H1 (cell line): ENCODE measurements around the gene LRP3. TPM values are rescaled to one million over a fixed set of nuclear protein-coding genes. Genes with fewer than 3 reads are reported as not detected.

Experiments
- CTCF ChIA-PET: fragments of 300-600 bp; sonication (Branson Sonifier 250); formaldehyde crosslinking; loops from one replicate; lab custom pipeline; 2021; ENCODE audit not compliant: partially characterized antibody; lab: Charles Lee
- POLR2A ChIA-PET: fragments of 300-600 bp; sonication (Branson Sonifier 250); formaldehyde crosslinking; loops from one replicate; lab custom pipeline; 2021; ENCODE audit warnings: inconsistent platforms; ENCODE audit not compliant: partially characterized antibody; lab: Charles Lee
- DNase-seq, 2 experiments: peaks; one replicate each; pipeline versions ENCODE4 v3.0.0 to v3.0.0-alpha.2; 2010 to 2022; ENCODE audit warnings: low spot score in 2 of 2, low read depth in 1 of 2, mixed read lengths in 1 of 2
- FAIRE-seq: peaks from 2 replicates; lab custom pipeline; 2011; peaks lifted over from hg19 to GRCh38; lab: Jason Lieb, UNC
- H2AFZ ChIP-seq: 2 replicates; pipeline ENCODE4 v1.8.1; 2012; ENCODE audit warnings: low read length, inconsistent platforms
- H2AK5ac ChIP-seq: 2 replicates; pipeline ENCODE4 v1.6.1; 2013; ENCODE audit warnings: low read depth, low read length
- H2BK120ac ChIP-seq: replicated peaks from 2 replicates; pipeline ENCODE3; 2013; ENCODE audit warnings: low read depth, low read length, inconsistent platforms
- H2BK12ac ChIP-seq: 2 replicates; pipeline ENCODE4 v1.6.1; 2013; ENCODE audit warnings: low read depth, low read length
- H2BK15ac ChIP-seq: 2 replicates; pipeline ENCODE4 v1.6.1; 2013; ENCODE audit warnings: low read length
- H2BK20ac ChIP-seq: 2 replicates; pipeline ENCODE4 v1.6.1; 2013; ENCODE audit warnings: low read length
- H2BK5ac ChIP-seq: 2 replicates; pipeline ENCODE4 v1.6.1; 2013; ENCODE audit warnings: low read depth, low read length
- H3K14ac ChIP-seq: 2 replicates; pipeline ENCODE4 v1.6.1; 2013; ENCODE audit warnings: inconsistent platforms; ENCODE audit not compliant: insufficient read length
- H3K18ac ChIP-seq: 2 replicates; pipeline ENCODE4 v1.6.1; 2013; ENCODE audit warnings: low read length; ENCODE audit errors: extremely low read depth
- H3K23ac ChIP-seq: 2 replicates; pipeline ENCODE4 v1.6.1; 2013; ENCODE audit warnings: inconsistent platforms; ENCODE audit not compliant: insufficient read length
- H3K23me2 ChIP-seq: 2 replicates; pipeline ENCODE4 v1.6.1; 2013; ENCODE audit warnings: low read depth, low read length
- H3K27ac ChIP-seq: 2 replicates; pipeline ENCODE4 v1.6.1; 2011; ENCODE audit warnings: low read depth, low read length, inconsistent platforms
- H3K27me3 ChIP-seq, 4 experiments: replicated peaks in 1 of 4; 1 replicate in 1 of 4; 2 replicates in 3 of 4; pipeline versions ENCODE4 v1.6.1 to v1.8.1; 2011 to 2013; ENCODE audit warnings: low read length in 3 of 4, mild to moderate bottlenecking in 3 of 4, inconsistent platforms in 2 of 4, mixed read lengths in 2 of 4, moderate library complexity in 1 of 4; ENCODE audit not compliant: control insufficient read depth in 3 of 4, insufficient read depth in 3 of 4; ENCODE audit errors: extremely low read depth in 1 of 4
- H3K36me3 ChIP-seq, 4 experiments: 2 replicates each; pipeline versions ENCODE4 v1.6.1 to v1.8.1; 2011 to 2013; ENCODE audit warnings: mild to moderate bottlenecking in 4 of 4, low read length in 3 of 4, moderate library complexity in 2 of 4, control low read depth in 1 of 4, inconsistent platforms in 1 of 4; ENCODE audit not compliant: insufficient read depth in 4 of 4, control insufficient read depth in 2 of 4
- H3K4ac ChIP-seq: replicated peaks from 2 replicates; pipeline ENCODE3; 2013; ENCODE audit warnings: low read length, low read depth, mixed read lengths, inconsistent platforms; ENCODE audit not compliant: insufficient read length
- H3K4me1 ChIP-seq, 4 experiments: replicated peaks in 1 of 4; 1 replicate in 1 of 4; 2 replicates in 3 of 4; pipeline versions ENCODE4 v1.6.1 to v1.8.1; 2011 to 2013; ENCODE audit warnings: low read length in 3 of 4, inconsistent platforms in 2 of 4, mixed read lengths in 1 of 4; ENCODE audit not compliant: insufficient read depth in 4 of 4, control insufficient read depth in 3 of 4
- H3K4me2 ChIP-seq, 2 experiments: 2 replicates each; pipeline versions ENCODE4 v1.6.1 to v1.8.1; 2011 to 2013; ENCODE audit warnings: low read depth in 2 of 2, low read length in 2 of 2, control low read depth in 1 of 2, inconsistent platforms in 1 of 2, mild to moderate bottlenecking in 1 of 2; ENCODE audit not compliant: insufficient read depth in 1 of 2
- H3K4me3 ChIP-seq, 4 experiments: fragments of 200-600, 300-600 bp in 1 of 4; sonication (generic), shearing (Covaris generic), sonication (Bioruptor Twin) in 1 of 4; 2 replicates each; pipeline versions ENCODE4 v1.5.1 to v1.8.1; 2011 to 2016; ENCODE audit warnings: low read length in 4 of 4, low read depth in 3 of 4, control low read depth in 2 of 4, inconsistent platforms in 2 of 4, mild to moderate bottlenecking in 2 of 4, mixed read lengths in 1 of 4, moderate library complexity in 1 of 4; ENCODE audit not compliant: insufficient read depth in 2 of 4; ENCODE audit errors: extremely low read depth in 1 of 4
- H3K56ac ChIP-seq: replicated peaks from 2 replicates; pipeline ENCODE3; 2013; ENCODE audit warnings: low read depth, mild to moderate bottlenecking, mixed read lengths, low read length, inconsistent platforms; ENCODE audit not compliant: insufficient read length
- H3K79me1 ChIP-seq: 2 replicates; pipeline ENCODE4 v1.6.1; 2013; ENCODE audit warnings: low read depth, low read length, control low read depth
- H3K79me2 ChIP-seq, 2 experiments: 2 replicates each; pipeline versions ENCODE4 v1.6.1 to v1.8.1; 2012 to 2013; ENCODE audit warnings: low read length in 2 of 2, mild to moderate bottlenecking in 2 of 2, inconsistent platforms in 1 of 2; ENCODE audit not compliant: insufficient read depth in 2 of 2, control insufficient read depth in 1 of 2
- H3K9ac ChIP-seq, 4 experiments: replicated peaks in 1 of 4; 1 replicate in 1 of 4; 2 replicates in 3 of 4; pipeline versions ENCODE4 v1.6.1 to v1.8.1; 2011 to 2013; ENCODE audit warnings: low read depth in 3 of 4, low read length in 3 of 4, control low read depth in 2 of 4, mild to moderate bottlenecking in 2 of 4, moderate library complexity in 2 of 4, inconsistent platforms in 1 of 4; ENCODE audit errors: extremely low read depth in 1 of 4
- H3K9me3 ChIP-seq, 2 experiments: 2 replicates each; pipeline versions ENCODE4 v1.6.1 to v1.8.1; 2012 to 2013; ENCODE audit warnings: mild to moderate bottlenecking in 2 of 2, moderate library complexity in 2 of 2, control low read depth in 1 of 2, inconsistent platforms in 1 of 2, low read depth in 1 of 2, low read length in 1 of 2, mixed read lengths in 1 of 2; ENCODE audit not compliant: insufficient read depth in 2 of 2
- H4K20me1 ChIP-seq, 2 experiments: replicated peaks in 1 of 2; 2 replicates each; pipeline versions ENCODE3 to v1.8.1; 2011 to 2013; ENCODE audit warnings: inconsistent platforms in 2 of 2, low read length in 2 of 2, mild to moderate bottlenecking in 1 of 2; ENCODE audit not compliant: insufficient read depth in 2 of 2, control insufficient read depth in 1 of 2
- H4K5ac ChIP-seq: 2 replicates; pipeline ENCODE4 v1.6.1; 2013; ENCODE audit warnings: low read length, low read depth, mixed read lengths, inconsistent platforms; ENCODE audit not compliant: insufficient read length
- H4K8ac ChIP-seq: 2 replicates; pipeline ENCODE4 v1.8.0; 2013; ENCODE audit warnings: mild to moderate bottlenecking, moderate library complexity, low read length, inconsistent platforms; ENCODE audit not compliant: insufficient read depth; ENCODE audit errors: extremely low read depth
- H4K91ac ChIP-seq: replicated peaks from 2 replicates; pipeline ENCODE3; 2013; ENCODE audit warnings: low read length, mixed read lengths, inconsistent platforms; ENCODE audit not compliant: insufficient read length
- BCL11A ChIP-seq, 2 experiments: IDR thresholded peaks; one replicate each; pipeline ENCODE4 v1.6.1; 2011; ENCODE audit warnings: low read depth in 2 of 2, low read length in 2 of 2, mild to moderate bottlenecking in 2 of 2
- CHD1 ChIP-seq: IDR thresholded peaks from 2 replicates; pipeline ENCODE4 v1.6.1; 2012; ENCODE audit warnings: low read depth, low read length, improper control_type of control experiment
- EGR1 ChIP-seq: IDR thresholded peaks from 2 replicates; pipeline ENCODE4 v1.6.1; 2011; ENCODE audit warnings: low read depth, low read length, borderline replicate concordance
- RFX5 ChIP-seq: IDR thresholded peaks from 2 replicates; pipeline ENCODE4 v1.6.1; 2011; ENCODE audit warnings: low read depth, low read length, improper control_type of control experiment, borderline replicate concordance
- TAF7 ChIP-seq: optimal IDR thresholded peaks from 2 replicates; pipeline ENCODE3; 2011; ENCODE audit warnings: low read depth, mild to moderate bottlenecking, inconsistent platforms, low read length, moderate library complexity, borderline replicate concordance
- WGBS, 2 experiments: shearing (Covaris generic) in 1 of 2; methylation state at CpG; one replicate each; pipeline versions ENCODE4 v1.1.6 to v1.1.7; 2013 to 2015; ENCODE audit warnings: low lambda C conversion rate in 2 of 2, mixed read lengths in 2 of 2, inconsistent platforms in 1 of 2, low coverage in 1 of 2, missing lambda C conversion rate in 1 of 2; ENCODE audit not compliant: insufficient replicate concordance in 2 of 2, insufficient coverage in 1 of 2, insufficient read length in 1 of 2; ENCODE audit errors: extremely low coverage in 1 of 2, missing lambda C conversion rate in 1 of 2; 5-methylcytosine and 5-hydroxymethylcytosine counted together
- polyA plus RNA-seq, 7 experiments: library from polyadenylated mRNA; depleted of rRNA in 3 of 7; stranded (reverse) in 5 of 7; unstranded in 2 of 7; fragments of >200 nt in 5 of 7; fragments of 200-250 nt in 2 of 7; gene quantifications; 1 replicate in 5 of 7; 2 replicates in 1 of 7; 4 replicates in 1 of 7; pipeline versions ENCODE4 v1.2.1 to v1.2.3, GENCODE V29; 2011 to 2013; ENCODE audit warnings: missing spikeins in 2 of 7, mixed read lengths in 2 of 7
- total RNA-seq: library from RNA; stranded (reverse); fragmentation: NEBNext Ultra II Directional; extraction: Animal tissue kit (Norgen Biotek cat#: 25700); gene quantifications from 2 replicates; pipeline ENCODE4 v1.2.1, GENCODE V29; 2021

LRP3 gene
- total and polyA plus RNA-seq, 2 of the 8 experiments (the other 6 are each of a cell fraction or from before 2014, with no cell fraction given), result 30.3 to 33.7 TPM

DNA sequence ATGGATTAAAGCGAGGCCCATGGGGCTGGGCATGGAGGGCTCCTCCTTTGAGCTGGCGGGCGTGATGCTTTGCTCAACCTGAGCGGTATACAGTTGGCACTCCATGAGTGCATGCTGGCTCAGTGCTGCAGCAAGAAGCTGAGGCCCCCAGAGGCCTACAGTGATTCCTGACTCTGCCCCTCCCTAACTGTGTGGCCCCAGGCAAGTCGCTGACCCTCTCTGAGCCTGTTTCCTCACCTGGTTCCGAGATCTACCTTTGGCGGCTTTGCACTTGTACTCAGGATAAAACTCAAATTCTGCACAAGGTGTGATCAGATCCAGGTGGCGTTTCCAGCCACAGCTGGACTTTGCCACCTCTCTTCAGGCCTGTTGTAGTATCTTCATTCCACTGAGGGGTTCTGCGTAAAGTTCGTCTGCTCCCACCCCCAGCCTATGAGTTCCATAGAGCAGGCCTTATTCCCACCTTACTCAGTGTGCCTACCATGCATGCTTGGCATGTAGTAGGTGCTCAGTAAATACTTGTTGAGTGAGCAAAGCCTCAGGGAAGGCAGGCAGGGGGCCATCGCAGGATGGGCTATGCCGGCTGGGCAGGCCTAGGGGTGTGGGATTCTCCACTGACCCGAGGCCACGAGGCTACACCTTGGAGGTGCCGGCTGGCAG is 7.9 kb downstream of the LRP3 start:
- H2BK5ac ChIP-seq, result no peak overlapping the region
- ChIA-PET CTCF (interaction anchor here (1.2 to 1.4 kb wide), 3 partner anchors 9 to 29 kb away, joined by 3 to 4 read pairs (median 4); no protein-coding TSS in a partner anchor), POLR2A (interaction anchor here (1.2 kb wide), 1 partner anchor 10 kb away, joined by 3 read pairs; no protein-coding TSS in a partner anchor)
- H4K8ac ChIP-seq, result no peak overlapping the region
- H3K4ac ChIP-seq, result no peak overlapping the region
- H2AK5ac ChIP-seq, result no peak overlapping the region
- no peak overlapping the region for H2BK12ac ChIP-seq
- H4K20me1 ChIP-seq, result peaks cover 4 to 11% of the 10 kb centered on the region in 2 experiments
- no peak overlapping the region for H4K91ac ChIP-seq
- H3K36me3 ChIP-seq, result peaks cover 0 to 25% (median 2%) of the 10 kb centered on the region in 4 experiments; a peak in 4 of 8 replicates
- no peak overlapping the region for H3K14ac ChIP-seq
- no peaks in the 10 kb centered on the region for H3K4me1 ChIP-seq
- TF ChIP-seq RFX5, result no peak
- TF ChIP-seq TAF7, result no peak
- TF ChIP-seq EGR1, result no peak
- TF ChIP-seq BCL11A (IDR thresholded peaks at IDR 0.05; ENCODE audit: low read depth in 2 of 2, low read length in 2 of 2), result no peak
- TF ChIP-seq CHD1, result no peak
- no peaks in the 10 kb centered on the region for H3K27me3 ChIP-seq
- H3K18ac ChIP-seq, result no peak overlapping the region
- no peak overlapping the region for H2BK120ac ChIP-seq
- no peak overlapping the region for H3K9ac ChIP-seq
- H2BK20ac ChIP-seq, result no peak overlapping the region
- no peak overlapping the region for H3K4me3 ChIP-seq
- H3K27ac ChIP-seq, result no peak overlapping the region
- WGBS, 2 experiments, result 95% methylated on average over 15 of the region's 15 CpGs; no CpG with 5 or more reads in 1 of the 2 experiments
- DNase-seq (no peak), FAIRE-seq (no peak)
- H3K56ac ChIP-seq, result no peak overlapping the region
- H3K23ac ChIP-seq, result no peak overlapping the region
- H2AFZ ChIP-seq, result no peak overlapping the region
- no peaks in the 10 kb centered on the region for H3K79me2 ChIP-seq
- no peak overlapping the region for H4K5ac ChIP-seq
- no peaks in the 10 kb centered on the region for H3K9me3 ChIP-seq
- H3K79me1 ChIP-seq, result peaks cover 3% of the 10 kb centered on the region; the same call in 1 of the 2 replicates
- H3K23me2 ChIP-seq, result no peaks in the 10 kb centered on the region
- no peak overlapping the region for H2BK15ac ChIP-seq
- H3K4me2 ChIP-seq, result no peak overlapping the region
